NCI-H748 (cell line): ENCODE results near the gene B4GALNT1.
"Not testable (repeated sequence)": the region's sequence is repeated elsewhere in the genome, so short reads cannot be mapped to it uniquely, and the experiment has no call there.

Experiments
- DNase-seq: peaks from one replicate; lab custom pipeline; 2025; ENCODE audit not compliant: unreplicated experiment; lab: John Stamatoyannopoulos, UW

Gene B4GALNT1

GRCh38 chr12:57632958-57633840 lies at the start of gene B4GALNT1:
Gene B4GALNT1 (minus strand): TSS chr12:57633201. CDS start chr12:57632132, 1,069 bp downstream.
- peak; percentile 89 for DNase-seq

GRCh38 chr12:57679697-57680096 lies 46.7 kb upstream of the B4GALNT1 start:
- DNase-seq, result no peak

GRCh38 chr12:57677947-57678346 lies 44.9 kb upstream of the B4GALNT1 start:
- DNase-seq, result not testable (repeated sequence)

- no peak for DNase-seq
Observed at GRCh38 chr12:57674691-57675090, 41.7 kb upstream of the B4GALNT1 start.

GRCh38 chr12:57672801-57673200 lies 39.8 kb upstream of the B4GALNT1 start:
- DNase-seq, result no peak

GRCh38 chr12:57671811-57672210 lies 38.8 kb upstream of the B4GALNT1 start:
- DNase-seq, result not testable (repeated sequence)

- not testable (repeated sequence) for DNase-seq
Observed at GRCh38 chr12:57669691-57670090, 36.7 kb upstream of the B4GALNT1 start.

GRCh38 chr12:57666897-57667296 lies 33.9 kb upstream of the B4GALNT1 start:
- no peak for DNase-seq

GRCh38 chr12:57665066-57665820 lies 32.2 kb upstream of the B4GALNT1 start:
- not testable (repeated sequence) for DNase-seq

- DNase-seq, result no peak
Observed at GRCh38 chr12:57661376-57661775, 28.4 kb upstream of the B4GALNT1 start.

GRCh38 chr12:57658890-57659289 lies 25.9 kb upstream of the B4GALNT1 start:
- DNase-seq, result no peak

GRCh38 chr12:57657744-57658143 lies 24.7 kb upstream of the B4GALNT1 start:
- DNase-seq, result no peak

GRCh38 chr12:57656408-57656807 lies 23.4 kb upstream of the B4GALNT1 start:
- DNase-seq, result not testable (repeated sequence)

GRCh38 chr12:57655541-57656240 lies 22.7 kb upstream of the B4GALNT1 start:
- DNase-seq, result no peak

- DNase-seq, result no peak
Observed at GRCh38 chr12:57654042-57654441, 21.0 kb upstream of the B4GALNT1 start.

- not testable (repeated sequence) for DNase-seq
Observed at GRCh38 chr12:57646659-57647049, 13.7 kb upstream of the B4GALNT1 start.

GRCh38 chr12:57645990-57646658 lies 13.1 kb upstream of the B4GALNT1 start:
- peak; percentile 32 for DNase-seq

GRCh38 chr12:57641699-57642442 lies 8.9 kb upstream of the B4GALNT1 start:
- DNase-seq, result peak; percentile 47

- no peak for DNase-seq
Observed at GRCh38 chr12:57640175-57641042, 7.4 kb upstream of the B4GALNT1 start.
